Kidney (tissue), 14 donors: Measurements from ENCODE around the gene GOSR1. TPM values are rescaled to one million over a fixed set of nuclear protein-coding genes. Genes with fewer than 3 reads are reported as not detected.
"Not testable (repeated sequence)": the region's sequence is repeated elsewhere in the genome, so short reads cannot be mapped to it uniquely, and the experiment has no call there.

Source experiments
- DNase-seq, 5 donors: peaks; one replicate each; pipeline ENCODE4 v3.0.0-alpha.2; 2013 to 2020
- FAIRE-seq: peaks from 2 replicates; lab custom pipeline; 2012; peaks lifted over from hg19 to GRCh38; lab: Jason Lieb, UNC
- H3K27ac ChIP-seq, 2 donors: one replicate each; pipeline ENCODE4 v1.7.0; 2013; ENCODE audit warnings: low read depth in 2 of 2, low read length in 2 of 2, inconsistent platforms in 1 of 2
- H3K27me3 ChIP-seq: one replicate; pipeline ENCODE4 v1.7.1; 2013; ENCODE audit warnings: low read length, inconsistent platforms; ENCODE audit not compliant: control insufficient read depth, insufficient read depth
- H3K36me3 ChIP-seq, 3 donors: one replicate each; pipeline versions ENCODE4 v1.7.0 to v1.7.1; 2013; ENCODE audit warnings: low read length in 3 of 3, control low read depth in 1 of 3, inconsistent platforms in 1 of 3; ENCODE audit not compliant: insufficient read depth in 3 of 3, control insufficient read depth in 2 of 3
- H3K4me1 ChIP-seq, 3 donors: one replicate each; pipeline versions ENCODE4 v1.7.0 to v1.7.1; 2013; ENCODE audit warnings: low read length in 3 of 3, inconsistent platforms in 1 of 3, low read depth in 1 of 3; ENCODE audit not compliant: control insufficient read depth in 2 of 3, insufficient read depth in 2 of 3
- H3K4me3 ChIP-seq, 3 donors: one replicate each; pipeline versions ENCODE4 v1.7.0 to v1.8.1; 2013; ENCODE audit warnings: low read length in 3 of 3, control low read depth in 1 of 3, inconsistent platforms in 1 of 3
- H3K9ac ChIP-seq, 3 donors: one replicate each; pipeline versions ENCODE4 v1.7.0 to v1.7.1; 2013; ENCODE audit warnings: low read length in 3 of 3, control low read depth in 1 of 3, inconsistent platforms in 1 of 3
- H3K9me3 ChIP-seq, 3 donors: one replicate each; pipeline versions ENCODE4 v1.7.0 to v1.7.1; 2013; ENCODE audit warnings: low read length in 3 of 3, control low read depth in 1 of 3, inconsistent platforms in 1 of 3; ENCODE audit not compliant: control insufficient read depth in 2 of 3, insufficient read depth in 1 of 3
- CTCF ChIP-seq: IDR thresholded peaks from 3 replicates; pipeline ENCODE4 v1.5.1; 2012; ENCODE audit warnings: mild to moderate bottlenecking, moderate library complexity, borderline replicate concordance; ENCODE audit not compliant: insufficient read depth; ENCODE audit errors: extremely low read depth
- intact Hi-C: fragments of 100-400 bp; cut with DNase I; formaldehyde crosslinking; loops from one replicate; pipeline ENCODE4 v1.11.1; 2022
- polyA plus RNA-seq: library from polyadenylated mRNA; stranded (reverse); fragments of 350-450 nt; fragmentation: Illumina TruSeq; extraction: RNeasy Lipid Tissue Mini Kit (QIAGEN cat#74804); gene quantifications from one replicate; pipeline ENCODE4 v1.2.3, GENCODE V29; 2014; ENCODE audit warnings: low read depth, low replicate concordance; ENCODE audit not compliant: insufficient read depth
- total RNA-seq: library from RNA; stranded (reverse); fragmentation: NEBNext Ultra II Directional; extraction: Animal tissue kit (Norgen Biotek cat#: 25700); gene quantifications from one replicate; pipeline ENCODE4 v1.2.1, GENCODE V29; 2021
- donor health status: control.
- donor health status: control.
- donor health status: control.
- donor health status: control.
- donor health status: control.
- donor health status: DM: yes; HTN: yes; CAD: no.
- donor health status: Normal renal cell carcinoma (clear cell type).

The GOSR1 gene
- total and polyA plus RNA-seq, 2 donors from 2014 or later, result 16.8 to 65.6 TPM

DNA sequence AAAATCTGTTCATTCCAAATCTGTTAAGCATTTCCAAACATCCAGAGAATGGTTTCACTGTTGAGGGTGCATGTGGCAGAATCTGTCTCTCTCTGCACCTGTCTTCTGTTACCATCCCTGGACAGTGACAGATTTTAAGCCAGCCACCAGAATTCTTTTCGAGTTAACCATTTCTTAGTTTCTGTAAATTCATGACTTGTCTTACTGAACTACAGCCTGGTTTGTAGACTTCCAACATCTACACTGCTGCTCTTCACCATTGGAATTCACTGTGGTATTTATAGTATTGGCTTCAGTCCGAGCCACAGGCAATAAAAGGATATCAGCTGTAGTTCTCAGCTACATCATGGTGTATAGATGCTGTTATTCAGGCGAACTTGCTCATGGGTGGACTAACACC is 47.6 kb downstream of the GOSR1 start:
- FAIRE-seq, result no peak
- intact Hi-C loops, result no loop called here

GRCh38 chr17:30526401-30526800 is 49.2 kb downstream of the GOSR1 start:
- DNase-seq (no peak), FAIRE-seq (no peak)
- Histone ChIP-seq H3K4me3 (no peak overlapping the region), H3K9me3 (no peaks in the 10 kb centered on the region), H3K27ac (no peak overlapping the region), H3K36me3 (peaks cover 4 to 11% (median 8%) of the 10 kb centered on the region in 3 donors), H3K4me1 (no peaks in the 10 kb centered on the region), H3K9ac (no peak overlapping the region), H3K27me3 (no peaks in the 10 kb centered on the region)
- intact Hi-C loops, result no loop called here
- TF ChIP-seq CTCF, result no peak

More for the DNA sequence above, 47.6 kb downstream of the GOSR1 start:
- Histone ChIP-seq H3K27me3 (no peaks in the 10 kb centered on the region), H3K4me3 (no peak overlapping the region), H3K36me3 (peaks cover 4 to 20% (median 9%) of the 10 kb centered on the region in 3 donors), H3K9me3 (no peaks in the 10 kb centered on the region), H3K4me1 (no peaks in the 10 kb centered on the region), H3K27ac (no peak overlapping the region), H3K9ac (no peak overlapping the region)
- no peak for TF ChIP-seq CTCF
- DNase-seq, result peak in 1 of 5 donors; percentile 32

DNA sequence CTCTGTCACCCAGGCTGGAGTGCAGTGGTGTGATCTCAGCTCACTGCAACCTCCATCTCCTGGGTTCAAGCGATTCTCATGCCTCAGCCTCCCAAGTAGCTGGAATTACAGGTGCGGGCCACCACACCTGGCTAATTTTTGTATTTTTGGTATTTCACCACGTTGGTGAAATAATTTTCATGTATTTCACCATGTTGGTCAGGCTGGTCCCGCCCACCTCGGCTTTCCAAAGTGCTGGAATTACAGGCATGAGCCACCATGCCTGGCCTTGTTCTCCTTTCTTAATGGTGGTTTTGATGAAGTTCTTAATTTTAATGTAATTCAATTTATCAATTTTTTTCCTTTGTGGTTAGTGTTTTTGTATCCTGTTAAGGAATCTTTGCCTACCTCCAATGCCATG is 51.5 kb downstream of the GOSR1 start:
- H3K36me3 ChIP-seq, FAIRE-seq, H3K4me1 ChIP-seq, H3K27me3 ChIP-seq, DNase-seq, H3K27ac ChIP-seq, H3K4me3 ChIP-seq, H3K9me3 ChIP-seq, H3K9ac ChIP-seq, intact Hi-C loops: not testable (repeated sequence)

DNA sequence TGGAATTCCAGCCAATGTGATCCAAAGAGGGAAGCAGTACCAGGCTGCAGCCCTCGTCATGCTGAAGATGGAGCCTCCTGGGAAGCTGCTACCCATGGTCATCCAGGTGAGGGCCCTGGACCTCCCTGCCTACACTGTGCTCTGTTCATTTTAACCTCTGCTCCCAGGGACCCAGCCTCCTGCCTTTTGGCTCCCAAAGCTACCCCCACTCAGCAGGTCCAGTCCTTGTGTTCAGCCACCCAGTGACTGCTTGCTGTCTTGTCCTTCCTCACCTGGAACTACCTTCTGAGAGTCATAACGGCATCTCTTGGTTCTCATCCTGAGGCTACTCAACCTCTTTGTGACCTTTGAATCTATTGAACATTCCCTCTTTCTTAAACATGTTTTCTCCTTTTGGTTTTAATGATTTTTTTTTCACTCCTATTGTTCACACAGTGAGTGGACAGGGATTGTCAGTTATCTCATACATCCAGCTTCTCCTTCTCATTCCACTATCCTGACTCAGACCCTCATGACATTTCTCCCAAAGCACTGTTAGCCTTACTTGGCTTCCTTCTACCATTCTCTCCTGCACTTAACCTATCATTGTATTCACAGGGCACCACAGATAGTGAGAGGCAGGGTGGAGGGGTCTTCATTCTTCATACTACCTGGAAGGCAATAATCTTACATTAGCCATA is 53.3 kb downstream of the GOSR1 start:
- no peak for FAIRE-seq
- no peaks in the 10 kb centered on the region for H3K4me1 ChIP-seq
- DNase-seq, result no peak
- no peak overlapping the region for H3K9ac ChIP-seq
- H3K27me3 ChIP-seq, result no peaks in the 10 kb centered on the region
- no peak overlapping the region for H3K4me3 ChIP-seq
- intact Hi-C loops, result no loop called here
- no peak for TF ChIP-seq CTCF
- H3K27ac ChIP-seq, result no peak overlapping the region
- no peaks in the 10 kb centered on the region for H3K9me3 ChIP-seq
- H3K36me3 ChIP-seq, result no peaks in the 10 kb centered on the region
